HepG2 (cell line): ENCODE measurements around the gene DPEP3. TPM values are rescaled to one million over a fixed set of nuclear protein-coding genes. Genes with fewer than 3 reads are reported as not detected.

Experiments used
- DMTF1 ChIP-seq: sonication (generic); formaldehyde crosslinking; IDR thresholded peaks from 2 replicates; pipeline ENCODE4 v1.4.0; 2020; ENCODE audit warnings: mild to moderate bottlenecking, missing genetic modification reagents
- EZH2 ChIP-seq: conservative IDR thresholded peaks from 2 replicates; pipeline ENCODE4 v1.6.1; 2012; ENCODE audit warnings: mild to moderate bottlenecking, low read depth, low read length, moderate library complexity
- FOXK2 ChIP-seq: fragments of 450-650 bp; IDR thresholded peaks from 2 replicates; pipeline ENCODE4 v1.6.1; 2016
- JARID2 ChIP-seq: sonication (generic); formaldehyde crosslinking; IDR thresholded peaks from 2 replicates; pipeline ENCODE4 v1.8.1; 2023; ENCODE audit warnings: missing genetic modification reagents, inconsistent platforms; ENCODE audit not compliant: insufficient replicate concordance
- KDM2A ChIP-seq: sonication (generic); formaldehyde crosslinking; IDR thresholded peaks from 2 replicates; pipeline ENCODE4 v1.4.0; 2020; ENCODE audit warnings: low read depth, missing genetic modification reagents, borderline replicate concordance
- KDM4B ChIP-seq: sonication (generic); formaldehyde crosslinking; IDR thresholded peaks from 2 replicates; pipeline ENCODE4 v1.4.0; 2020; ENCODE audit warnings: missing genetic modification reagents
- KDM5B ChIP-seq: sonication (generic); formaldehyde crosslinking; IDR thresholded peaks from 2 replicates; pipeline ENCODE4 v1.4.0; 2020; ENCODE audit warnings: missing genetic modification reagents, mild to moderate bottlenecking, borderline replicate concordance
- NFKB2 ChIP-seq: sonication (generic); formaldehyde crosslinking; IDR thresholded peaks from 2 replicates; pipeline ENCODE4 v1.4.0; 2020; ENCODE audit warnings: missing genetic modification reagents, borderline replicate concordance
- PAF1 ChIP-seq: IDR thresholded peaks from 2 replicates; pipeline ENCODE4 v1.6.1; 2016; ENCODE audit warnings: missing genetic modification reagents, missing compliant biosample characterization
- POLR2AphosphoS5 ChIP-seq: IDR thresholded peaks from 2 replicates; pipeline ENCODE4 v1.6.1; 2012; ENCODE audit warnings: low read depth, low read length
- POLR2G ChIP-seq: fragments of 200-400 bp; formaldehyde crosslinking; IDR thresholded peaks from 2 replicates; pipeline ENCODE4 v1.6.1; 2018; ENCODE audit warnings: mild to moderate bottlenecking, low read depth, low read length, moderate library complexity
- RBM22 ChIP-seq: fragments of 200-400 bp; formaldehyde crosslinking; optimal IDR thresholded peaks from 2 replicates; pipeline ENCODE3; 2017; ENCODE audit warnings: mild to moderate bottlenecking, low read length, moderate library complexity
- SAFB2 ChIP-seq: sonication (generic); formaldehyde crosslinking; IDR thresholded peaks from 2 replicates; pipeline ENCODE4 v1.5.1; 2020; ENCODE audit warnings: missing genetic modification reagents, low read depth, mild to moderate bottlenecking, borderline replicate concordance
- SIX4 ChIP-seq: sonication (generic); formaldehyde crosslinking; IDR thresholded peaks from 2 replicates; pipeline ENCODE4 v1.4.0; 2020; ENCODE audit warnings: missing genetic modification reagents
- SYNCRIP ChIP-seq: fragments of 200-400 bp; formaldehyde crosslinking; IDR thresholded peaks from 2 replicates; pipeline ENCODE4 v1.6.1; 2018; ENCODE audit warnings: mild to moderate bottlenecking, low read depth, low read length; ENCODE audit not compliant: insufficient read depth
- ZBTB1 ChIP-seq: sonication (generic); formaldehyde crosslinking; IDR thresholded peaks from 2 replicates; pipeline ENCODE4 v1.4.0; 2020; ENCODE audit warnings: missing genetic modification reagents, borderline replicate concordance
- ZFP62 ChIP-seq: sonication (generic); formaldehyde crosslinking; IDR thresholded peaks from 2 replicates; pipeline ENCODE4 v1.4.0; 2020; ENCODE audit warnings: missing genetic modification reagents
- ZNF329 ChIP-seq: sonication (generic); formaldehyde crosslinking; IDR thresholded peaks from 2 replicates; pipeline ENCODE4 v1.9.0; 2021; ENCODE audit warnings: low read depth, mild to moderate bottlenecking, missing genetic modification reagents
- ZNF501 ChIP-seq: sonication (generic); formaldehyde crosslinking; IDR thresholded peaks from 2 replicates; pipeline ENCODE4 v1.5.1; 2020; ENCODE audit warnings: mild to moderate bottlenecking, moderate library complexity, missing genetic modification reagents
- ZNF589 ChIP-seq: sonication (generic); formaldehyde crosslinking; conservative IDR thresholded peaks from 2 replicates; pipeline ENCODE4 v1.8.0; 2022; ENCODE audit warnings: mild to moderate bottlenecking, moderate library complexity, missing genetic modification reagents
- ZNF781 ChIP-seq: sonication (generic); formaldehyde crosslinking; IDR thresholded peaks from 2 replicates; pipeline ENCODE4 v1.5.1; 2020; ENCODE audit warnings: borderline replicate concordance, mild to moderate bottlenecking, missing genetic modification reagents; ENCODE audit errors: not compliant biosample characterization
- ZNF816 ChIP-seq: sonication (generic); formaldehyde crosslinking; IDR thresholded peaks from 2 replicates; pipeline ENCODE4 v1.8.0; 2022; ENCODE audit warnings: missing genetic modification reagents, mild to moderate bottlenecking, borderline replicate concordance
- ZNF83 ChIP-seq: sonication (generic); formaldehyde crosslinking; IDR thresholded peaks from 2 replicates; pipeline ENCODE4 v1.4.0; 2020; ENCODE audit warnings: missing genetic modification reagents, mild to moderate bottlenecking, borderline replicate concordance
- polyA plus RNA-seq, 8 experiments: library from polyadenylated mRNA; depleted of rRNA in 3 of 8; stranded (reverse) in 7 of 8; unstranded in 1 of 8; fragments of >200 nt; fragmentation: Illumina TruSeq in 4 of 8; extraction: Trizol in 4 of 8; gene quantifications; 2 replicates each; pipeline versions ENCODE4 v1.2.1 to v1.2.3, GENCODE V29; 2011 to 2016; ENCODE audit warnings: low read depth in 4 of 8, missing spikeins in 1 of 8, mixed read lengths in 1 of 8; ENCODE audit not compliant: insufficient read depth in 1 of 8
- total RNA-seq, 5 experiments: library from RNA; depleted of rRNA; stranded (reverse); fragments of >200 nt; fragmentation: Illumina TruSeq; extraction: Trizol; gene quantifications; 2 replicates each; pipeline ENCODE4 v1.2.3, GENCODE V29; 2016; ENCODE audit warnings: low read depth in 1 of 5
- TF ChIP-seq, protein P1 (sequence below): sonication (generic); formaldehyde crosslinking; IDR thresholded peaks from 2 replicates; pipeline ENCODE4 v1.5.0; 2020; ENCODE audit warnings: mild to moderate bottlenecking, missing genetic modification reagents

The DPEP3 gene
- total and polyA plus RNA-seq, 2 of the 13 experiments (the other 11 are each of a cell fraction or from before 2014, with no cell fraction given) = not detected

DNA sequence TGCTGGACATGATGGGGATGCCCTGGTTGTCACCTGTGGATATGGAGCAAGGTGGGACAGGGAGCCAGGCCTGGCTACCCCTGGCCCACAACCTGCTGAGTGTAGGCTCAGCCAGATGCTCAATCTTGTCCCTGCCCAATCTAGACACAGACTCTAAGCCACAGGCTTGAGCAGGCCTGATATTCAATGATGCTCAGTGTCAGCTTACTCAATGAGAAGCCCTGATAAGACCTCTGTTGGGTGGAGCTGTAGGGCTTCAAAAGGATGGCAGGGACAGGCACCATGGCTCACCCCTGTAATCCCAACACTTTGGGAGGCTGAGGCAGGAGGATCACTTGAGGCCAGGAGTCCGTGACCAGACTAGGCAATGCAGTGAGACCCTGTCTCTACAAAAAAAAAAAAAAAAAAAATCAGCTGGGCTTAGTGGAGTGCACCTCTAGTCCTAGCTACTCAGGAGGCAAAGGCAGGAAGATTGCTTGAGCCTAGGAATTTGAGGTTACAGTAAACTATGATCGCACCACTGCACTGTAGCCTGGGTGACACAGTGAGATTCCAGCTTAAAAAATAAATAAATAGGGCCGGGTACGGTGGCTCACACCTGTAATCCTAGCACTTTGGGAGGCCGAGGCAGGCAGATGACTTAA, 39.7 kb downstream of the DPEP3 start (continued):
- TF ChIP-seq KDM5B (CRISPR knock-in tag) = no peak
- TF ChIP-seq SIX4 (CRISPR knock-in tag) = no peak
- peak; percentile 17; the same call in 1 of the 2 replicates for TF ChIP-seq SAFB2
- no peak for TF ChIP-seq EZH2
- peak; percentile 48; the same call in 1 of the 2 replicates for TF ChIP-seq POLR2AphosphoS5
- TF ChIP-seq, protein P1, sequence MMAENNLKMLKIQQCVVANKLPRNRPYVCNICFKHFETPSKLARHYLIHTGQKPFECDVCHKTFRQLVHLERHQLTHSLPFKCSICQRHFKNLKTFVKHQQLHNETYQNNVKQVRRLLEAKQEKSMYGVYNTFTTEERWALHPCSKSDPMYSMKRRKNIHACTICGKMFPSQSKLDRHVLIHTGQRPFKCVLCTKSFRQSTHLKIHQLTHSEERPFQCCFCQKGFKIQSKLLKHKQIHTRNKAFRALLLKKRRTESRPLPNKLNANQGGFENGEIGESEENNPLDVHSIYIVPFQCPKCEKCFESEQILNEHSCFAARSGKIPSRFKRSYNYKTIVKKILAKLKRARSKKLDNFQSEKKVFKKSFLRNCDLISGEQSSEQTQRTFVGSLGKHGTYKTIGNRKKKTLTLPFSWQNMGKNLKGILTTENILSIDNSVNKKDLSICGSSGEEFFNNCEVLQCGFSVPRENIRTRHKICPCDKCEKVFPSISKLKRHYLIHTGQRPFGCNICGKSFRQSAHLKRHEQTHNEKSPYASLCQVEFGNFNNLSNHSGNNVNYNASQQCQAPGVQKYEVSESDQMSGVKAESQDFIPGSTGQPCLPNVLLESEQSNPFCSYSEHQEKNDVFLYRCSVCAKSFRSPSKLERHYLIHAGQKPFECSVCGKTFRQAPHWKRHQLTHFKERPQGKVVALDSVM (CRISPR knock-in tag) = peak; percentile 91
- TF ChIP-seq POLR2G = 0 out of 2 replicates have a peak, but pooled peaks have one; percentile 21
- TF ChIP-seq ZNF816 (CRISPR knock-in tag) = 0 out of 2 replicates have a peak, but pooled peaks have one; percentile 3
- peak; percentile 17; the same call in 1 of the 2 replicates for TF ChIP-seq KDM2A (CRISPR knock-in tag)
- no peak for TF ChIP-seq ZFP62 (CRISPR knock-in tag)
- no peak for TF ChIP-seq SYNCRIP
- 0 out of 2 replicates have a peak, but pooled peaks have one; percentile 38 for TF ChIP-seq ZNF329 (CRISPR knock-in tag)
- TF ChIP-seq ZNF589 (CRISPR knock-in tag) = peak; percentile 37; the same call in 1 of the 2 replicates
- TF ChIP-seq NFKB2 (CRISPR knock-in tag) = no peak
- no peak for TF ChIP-seq DMTF1 (CRISPR knock-in tag)
- TF ChIP-seq JARID2 (CRISPR knock-in tag) = no peak
- TF ChIP-seq ZNF83 (CRISPR knock-in tag) = no peak
- TF ChIP-seq RBM22 = peak; percentile 24
- no peak for TF ChIP-seq ZBTB1 (CRISPR knock-in tag)
- peak; percentile 53; the same call in 1 of the 2 replicates for TF ChIP-seq PAF1 (CRISPR knock-in tag)
- TF ChIP-seq ZNF781 (CRISPR knock-in tag) = no peak
- peak; percentile 57; the same call in 1 of the 2 replicates for TF ChIP-seq ZNF501 (CRISPR knock-in tag)
- TF ChIP-seq KDM4B = no peak
- no peak for TF ChIP-seq FOXK2
